ENCODE data around the gene PKD1. TPM values are rescaled to one million over a fixed set of nuclear protein-coding genes. Genes with fewer than 3 reads are reported as not detected.
"Not testable (repeated sequence)": the region's sequence is repeated elsewhere in the genome, so short reads cannot be mapped to it uniquely, and the experiment has no call there.

PKD1 gene
- polyA plus RNA-seq, 1 donor, result 82.5 TPM

GRCh38 chr16:2108446-2109270, 27.0 kb downstream of the PKD1 start:
- not testable (repeated sequence) for DNase-seq

- DNase-seq, result not testable (repeated sequence)
These were observed 27.9 kb downstream of the PKD1 start for GRCh38 chr16:2107791-2108125.

GRCh38 chr16:2107121-2107790, 28.4 kb downstream of the PKD1 start:
- DNase-seq, result not testable (repeated sequence)

- not testable (repeated sequence) for DNase-seq
These were observed 29.5 kb downstream of the PKD1 start for GRCh38 chr16:2106211-2106610.

- DNase-seq, result not testable (repeated sequence)
These were observed 29.9 kb downstream of the PKD1 start for GRCh38 chr16:2105769-2106168.

- not testable (repeated sequence) for DNase-seq
These were observed 30.4 kb downstream of the PKD1 start for GRCh38 chr16:2105291-2105690.

- not testable (repeated sequence) for DNase-seq
These were observed 31.2 kb downstream of the PKD1 start for GRCh38 chr16:2104464-2104863.

- no peak for DNase-seq
These were observed 33.2 kb downstream of the PKD1 start for GRCh38 chr16:2102471-2102870.

GRCh38 chr16:2101581-2101980, 34.1 kb downstream of the PKD1 start:
- not testable (repeated sequence) for DNase-seq

GRCh38 chr16:2097689-2098088, 38.0 kb downstream of the PKD1 start:
- not testable (repeated sequence) for DNase-seq

- no peak for DNase-seq
These were observed 38.7 kb downstream of the PKD1 start for GRCh38 chr16:2096853-2097595.

- DNase-seq, result no peak
These were observed 39.6 kb downstream of the PKD1 start for GRCh38 chr16:2095918-2096582.

GRCh38 chr16:2095315-2095853, 40.3 kb downstream of the PKD1 start:
- no peak for DNase-seq

GRCh38 chr16:2093793-2094192, 41.9 kb downstream of the PKD1 start:
- DNase-seq, result no peak

- no peak for DNase-seq
These were observed 42.8 kb downstream of the PKD1 start for GRCh38 chr16:2092866-2093265.

- no peak for DNase-seq
These were observed 43.5 kb downstream of the PKD1 start for GRCh38 chr16:2092256-2092620.

- DNase-seq, result no peak
These were observed 44.0 kb downstream of the PKD1 start for GRCh38 chr16:2091547-2092255.

- DNase-seq, result peak; percentile 66
These were observed 44.7 kb downstream of the PKD1 start for GRCh38 chr16:2090777-2091546.

- DNase-seq, result no peak
These were observed 45.3 kb downstream of the PKD1 start for GRCh38 chr16:2090481-2090776.

- no peak for DNase-seq
These were observed 45.8 kb downstream of the PKD1 start for GRCh38 chr16:2089706-2090480.

Measured in left kidney (tissue), 2 donors.